SK-N-SH treated with all-trans-retinoic acid at 6 μM for 48 hours (cell line): Measurements from ENCODE around the gene MRPS22.

Experiments used
- ARNTL ChIP-seq: fragments of 450-650 bp; formaldehyde crosslinking; IDR thresholded peaks from 2 replicates; pipeline ENCODE4 v1.5.0; 2020; ENCODE audit warnings: low read depth, mild to moderate bottlenecking, moderate library complexity, borderline replicate concordance
- CREB5 ChIP-seq: fragments of 250-450 bp; sonication (Bioruptor Pico); IDR thresholded peaks from 2 replicates; pipeline ENCODE4 v1.5.1; 2020; ENCODE audit warnings: low read depth, mild to moderate bottlenecking, moderate library complexity
- CSDC2 ChIP-seq: fragments of 250-450 bp; sonication (Bioruptor Pico); IDR thresholded peaks from 2 replicates; pipeline ENCODE4 v1.5.0; 2020; ENCODE audit warnings: mild to moderate bottlenecking, moderate library complexity
- GLIS3 ChIP-seq: fragments of 250-450 bp; sonication (Bioruptor Pico); IDR thresholded peaks from 2 replicates; pipeline ENCODE4 v1.5.0; 2020; ENCODE audit warnings: mild to moderate bottlenecking, moderate library complexity
- ISL1 ChIP-seq: fragments of 250-450 bp; sonication (Bioruptor Pico); IDR thresholded peaks from 2 replicates; pipeline ENCODE4 v2.1.2; 2022; ENCODE audit warnings: mild to moderate bottlenecking, moderate library complexity
- POU6F1 ChIP-seq: fragments of 250-450 bp; sonication (Bioruptor Pico); IDR thresholded peaks from 2 replicates; pipeline ENCODE4 v1.8.0; 2021; ENCODE audit warnings: low read depth, mild to moderate bottlenecking, moderate library complexity, borderline replicate concordance
- PPARA ChIP-seq: fragments of 250-450 bp; sonication (Bioruptor Pico); IDR thresholded peaks from 2 replicates; pipeline ENCODE4 v1.5.0; 2020; ENCODE audit warnings: mild to moderate bottlenecking, borderline replicate concordance
- RARB ChIP-seq: fragments of 250-450 bp; sonication (Bioruptor Pico); IDR thresholded peaks from 2 replicates; pipeline ENCODE4 v1.8.0; 2021; ENCODE audit warnings: mild to moderate bottlenecking, moderate library complexity
- ZFP3 ChIP-seq: fragments of 250-450 bp; sonication (Bioruptor Pico); IDR thresholded peaks from 2 replicates; pipeline ENCODE4 v1.5.0; 2020; ENCODE audit warnings: mild to moderate bottlenecking, moderate library complexity
- ZFP30 ChIP-seq: fragments of 450-650 bp; formaldehyde crosslinking; IDR thresholded peaks from 2 replicates; pipeline ENCODE4 v1.5.0; 2022; ENCODE audit warnings: mild to moderate bottlenecking, moderate library complexity
- ZNF8 ChIP-seq: fragments of 450-650 bp; formaldehyde crosslinking; IDR thresholded peaks from 2 replicates; pipeline ENCODE4 v1.5.0; 2020; ENCODE audit warnings: mild to moderate bottlenecking, moderate library complexity
- TF ChIP-seq, protein P1 (sequence below): fragments of 250-450 bp; sonication (Bioruptor Pico); IDR thresholded peaks from 2 replicates; pipeline ENCODE4 v1.8.0; 2020; ENCODE audit warnings: mild to moderate bottlenecking, moderate library complexity, borderline replicate concordance
- TF ChIP-seq, protein P2 (sequence below): fragments of 250-450 bp; sonication (Bioruptor Pico); IDR thresholded peaks from 2 replicates; pipeline ENCODE4 v1.5.1; 2021; ENCODE audit warnings: mild to moderate bottlenecking, moderate library complexity
- TF ChIP-seq, protein P3 (sequence below): fragments of 250-450 bp; sonication (Bioruptor Pico); IDR thresholded peaks from 2 replicates; pipeline ENCODE4 v1.5.0; 2020; ENCODE audit warnings: mild to moderate bottlenecking, moderate library complexity

DNA sequence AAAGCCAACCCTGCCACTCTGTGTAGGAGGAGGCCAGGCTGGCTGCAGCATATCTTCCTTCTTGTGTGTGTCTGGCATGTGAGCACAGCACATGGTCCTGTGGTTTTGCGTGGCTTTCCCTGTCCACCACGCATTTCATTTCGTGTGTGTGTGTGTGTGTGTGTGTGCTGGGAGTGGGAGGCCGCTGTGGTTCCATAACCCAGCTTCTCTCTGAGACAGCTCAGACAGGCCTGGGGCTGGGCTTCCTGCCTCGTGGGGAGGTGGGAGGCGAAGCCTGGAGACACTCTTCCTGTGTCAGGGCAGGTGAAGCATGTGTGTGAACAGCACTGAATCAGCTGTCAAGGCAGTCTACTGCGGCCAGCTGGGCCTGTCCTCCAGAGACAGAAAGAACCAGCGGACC, 16.0 kb upstream of the MRPS22 start:
- TF ChIP-seq ZFP30 (CRISPR knock-in tag) (no peak), ZNF8 (CRISPR knock-in tag) (no peak), CSDC2 (CRISPR knock-in tag) (no peak), ZFP3 (CRISPR knock-in tag) (no peak), ISL1 (CRISPR knock-in tag) (no peak), PPARA (no peak), CREB5 (CRISPR knock-in tag) (no peak), RARB (CRISPR knock-in tag) (no peak), ARNTL (CRISPR knock-in tag) (no peak), GLIS3 (no peak), POU6F1 (CRISPR knock-in tag) (no peak)
- TF ChIP-seq, protein P1, sequence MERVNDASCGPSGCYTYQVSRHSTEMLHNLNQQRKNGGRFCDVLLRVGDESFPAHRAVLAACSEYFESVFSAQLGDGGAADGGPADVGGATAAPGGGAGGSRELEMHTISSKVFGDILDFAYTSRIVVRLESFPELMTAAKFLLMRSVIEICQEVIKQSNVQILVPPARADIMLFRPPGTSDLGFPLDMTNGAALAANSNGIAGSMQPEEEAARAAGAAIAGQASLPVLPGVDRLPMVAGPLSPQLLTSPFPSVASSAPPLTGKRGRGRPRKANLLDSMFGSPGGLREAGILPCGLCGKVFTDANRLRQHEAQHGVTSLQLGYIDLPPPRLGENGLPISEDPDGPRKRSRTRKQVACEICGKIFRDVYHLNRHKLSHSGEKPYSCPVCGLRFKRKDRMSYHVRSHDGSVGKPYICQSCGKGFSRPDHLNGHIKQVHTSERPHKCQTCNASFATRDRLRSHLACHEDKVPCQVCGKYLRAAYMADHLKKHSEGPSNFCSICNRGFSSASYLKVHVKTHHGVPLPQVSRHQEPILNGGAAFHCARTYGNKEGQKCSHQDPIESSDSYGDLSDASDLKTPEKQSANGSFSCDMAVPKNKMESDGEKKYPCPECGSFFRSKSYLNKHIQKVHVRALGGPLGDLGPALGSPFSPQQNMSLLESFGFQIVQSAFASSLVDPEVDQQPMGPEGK (CRISPR knock-in tag), result no peak
- TF ChIP-seq, protein P2, sequence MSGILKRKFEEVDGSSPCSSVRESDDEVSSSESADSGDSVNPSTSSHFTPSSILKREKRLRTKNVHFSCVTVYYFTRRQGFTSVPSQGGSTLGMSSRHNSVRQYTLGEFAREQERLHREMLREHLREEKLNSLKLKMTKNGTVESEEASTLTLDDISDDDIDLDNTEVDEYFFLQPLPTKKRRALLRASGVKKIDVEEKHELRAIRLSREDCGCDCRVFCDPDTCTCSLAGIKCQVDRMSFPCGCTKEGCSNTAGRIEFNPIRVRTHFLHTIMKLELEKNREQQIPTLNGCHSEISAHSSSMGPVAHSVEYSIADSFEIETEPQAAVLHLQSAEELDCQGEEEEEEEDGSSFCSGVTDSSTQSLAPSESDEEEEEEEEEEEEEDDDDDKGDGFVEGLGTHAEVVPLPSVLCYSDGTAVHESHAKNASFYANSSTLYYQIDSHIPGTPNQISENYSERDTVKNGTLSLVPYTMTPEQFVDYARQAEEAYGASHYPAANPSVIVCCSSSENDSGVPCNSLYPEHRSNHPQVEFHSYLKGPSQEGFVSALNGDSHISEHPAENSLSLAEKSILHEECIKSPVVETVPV (CRISPR knock-in tag), result no peak
- TF ChIP-seq, protein P3, sequence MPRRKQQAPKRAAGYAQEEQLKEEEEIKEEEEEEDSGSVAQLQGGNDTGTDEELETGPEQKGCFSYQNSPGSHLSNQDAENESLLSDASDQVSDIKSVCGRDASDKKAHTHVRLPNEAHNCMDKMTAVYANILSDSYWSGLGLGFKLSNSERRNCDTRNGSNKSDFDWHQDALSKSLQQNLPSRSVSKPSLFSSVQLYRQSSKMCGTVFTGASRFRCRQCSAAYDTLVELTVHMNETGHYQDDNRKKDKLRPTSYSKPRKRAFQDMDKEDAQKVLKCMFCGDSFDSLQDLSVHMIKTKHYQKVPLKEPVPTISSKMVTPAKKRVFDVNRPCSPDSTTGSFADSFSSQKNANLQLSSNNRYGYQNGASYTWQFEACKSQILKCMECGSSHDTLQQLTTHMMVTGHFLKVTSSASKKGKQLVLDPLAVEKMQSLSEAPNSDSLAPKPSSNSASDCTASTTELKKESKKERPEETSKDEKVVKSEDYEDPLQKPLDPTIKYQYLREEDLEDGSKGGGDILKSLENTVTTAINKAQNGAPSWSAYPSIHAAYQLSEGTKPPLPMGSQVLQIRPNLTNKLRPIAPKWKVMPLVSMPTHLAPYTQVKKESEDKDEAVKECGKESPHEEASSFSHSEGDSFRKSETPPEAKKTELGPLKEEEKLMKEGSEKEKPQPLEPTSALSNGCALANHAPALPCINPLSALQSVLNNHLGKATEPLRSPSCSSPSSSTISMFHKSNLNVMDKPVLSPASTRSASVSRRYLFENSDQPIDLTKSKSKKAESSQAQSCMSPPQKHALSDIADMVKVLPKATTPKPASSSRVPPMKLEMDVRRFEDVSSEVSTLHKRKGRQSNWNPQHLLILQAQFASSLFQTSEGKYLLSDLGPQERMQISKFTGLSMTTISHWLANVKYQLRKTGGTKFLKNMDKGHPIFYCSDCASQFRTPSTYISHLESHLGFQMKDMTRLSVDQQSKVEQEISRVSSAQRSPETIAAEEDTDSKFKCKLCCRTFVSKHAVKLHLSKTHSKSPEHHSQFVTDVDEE (CRISPR knock-in tag), result no peak
